GM08714 (cell line): ENCODE measurements around the gene CNNM2.

Source experiments
- H3K4me3 ChIP-seq: fragments of 200-500 bp; sonication (Bioruptor generic); 2 replicates; pipeline ENCODE4 v1.5.1; 2014; ENCODE audit warnings: mild to moderate bottlenecking, low read length, inconsistent platforms
- ZNF274 ChIP-seq: IDR thresholded peaks from 2 replicates; pipeline ENCODE4 v1.6.1; 2012; ENCODE audit warnings: mild to moderate bottlenecking, low read depth, low read length

Gene CNNM2

GRCh38 chr10:103102195-103102594, 184.1 kb downstream of the CNNM2 start:
- H3K4me3 ChIP-seq = no peak overlapping the region
- no peak for TF ChIP-seq ZNF274

GRCh38 chr10:103103989-103104388, 185.9 kb downstream of the CNNM2 start:
- H3K4me3 ChIP-seq = no peak overlapping the region
- TF ChIP-seq ZNF274 = no peak

GRCh38 chr10:103104721-103105120, 186.6 kb downstream of the CNNM2 start:
- H3K4me3 ChIP-seq = no peak overlapping the region
- TF ChIP-seq ZNF274 = no peak

GRCh38 chr10:103105462-103105861, 187.4 kb downstream of the CNNM2 start:
- H3K4me3 ChIP-seq = no peak overlapping the region
- TF ChIP-seq ZNF274 = no peak

- no peak for TF ChIP-seq ZNF274
- no peak overlapping the region for H3K4me3 ChIP-seq
Observed at GRCh38 chr10:103106539-103106938, 188.4 kb downstream of the CNNM2 start.

- no peak overlapping the region for H3K4me3 ChIP-seq
- TF ChIP-seq ZNF274 = no peak
Observed at GRCh38 chr10:103109821-103110220, 191.7 kb downstream of the CNNM2 start.

GRCh38 chr10:103110407-103110806, 192.3 kb downstream of the CNNM2 start:
- no peak overlapping the region for H3K4me3 ChIP-seq
- no peak for TF ChIP-seq ZNF274

GRCh38 chr10:103111031-103111917, 193.2 kb downstream of the CNNM2 start:
- peak overlapping the region; percentile 58; the same call in 1 of the 2 replicates for H3K4me3 ChIP-seq
- no peak for TF ChIP-seq ZNF274

- H3K4me3 ChIP-seq = no peak overlapping the region
- no peak for TF ChIP-seq ZNF274
Observed at GRCh38 chr10:103111918-103112877, 194.1 kb downstream of the CNNM2 start.

- no peak overlapping the region for H3K4me3 ChIP-seq
- TF ChIP-seq ZNF274 = no peak
Observed at GRCh38 chr10:103114876-103115275, 196.8 kb downstream of the CNNM2 start.

GRCh38 chr10:103117247-103117646, 199.2 kb downstream of the CNNM2 start:
- no peak overlapping the region for H3K4me3 ChIP-seq
- no peak for TF ChIP-seq ZNF274

GRCh38 chr10:103120546-103120945, 202.5 kb downstream of the CNNM2 start:
- no peak overlapping the region for H3K4me3 ChIP-seq
- TF ChIP-seq ZNF274 = no peak

- TF ChIP-seq ZNF274 = no peak
- H3K4me3 ChIP-seq = no peak overlapping the region
Observed at GRCh38 chr10:103120977-103121735, 203.1 kb downstream of the CNNM2 start.
